Caco-2 (cell line): ENCODE results near the gene LIN37. TPM values are rescaled to one million over a fixed set of nuclear protein-coding genes. Genes with fewer than 3 reads are reported as not detected.
A peak's percentile ranks its signal among the peaks of the same experiment; 100 is the strongest.

ENCODE experiments used
- BruUV-seq: library from RNA; stranded (reverse); fragments of 400-500 nt; replicated peaks from 2 replicates; lab custom pipeline; 2021; lab: Mats Ljungman, UMichigan
- CTCF ChIA-PET: fragments of 300-600 bp; sonication (Branson Sonifier 250); formaldehyde crosslinking; loops from one replicate; lab custom pipeline; 2022; ENCODE audit warnings: antibody characterized with exemption; lab: Charles Lee
- POLR2A ChIA-PET: fragments of 300-600 bp; sonication (Branson Sonifier 250); formaldehyde crosslinking; loops from one replicate; lab custom pipeline; 2022; ENCODE audit warnings: antibody characterized with exemption; lab: Charles Lee
- DNase-seq, 2 experiments: peaks; one replicate each; pipeline versions ENCODE4 v3.0.0 to v3.0.0-alpha.2; 2020 to 2022
- H3K27me3 ChIP-seq: replicated peaks from 2 replicates; pipeline ENCODE4 v1.6.0; 2011; ENCODE audit warnings: low read length; ENCODE audit not compliant: control insufficient read depth, insufficient read depth
- H3K36me3 ChIP-seq: 2 replicates; pipeline ENCODE4 v1.5.1; 2011; ENCODE audit warnings: low read length; ENCODE audit not compliant: control insufficient read depth, insufficient read depth
- H3K4me1 ChIP-seq: fragments of 250-450 bp; sonication (Bioruptor Pico); 2 replicates; pipeline ENCODE4 v1.5.1; 2020; ENCODE audit warnings: mild to moderate bottlenecking
- H3K4me3 ChIP-seq: 2 replicates; pipeline ENCODE4 v1.5.1; 2011; ENCODE audit warnings: low read depth, mild to moderate bottlenecking, control low read depth, low read length
- H3K9me3 ChIP-seq: fragments of 250-450 bp; sonication (Bioruptor Pico); 2 replicates; pipeline ENCODE4 v1.5.1; 2020; ENCODE audit warnings: mild to moderate bottlenecking, moderate library complexity
- H3K27ac Mint-ChIP-seq: one replicate; pipeline ENCODE4 v1.8.0; 2022; ENCODE audit warnings: mixed read lengths; ENCODE audit not compliant: unreplicated experiment
- H3K27me3 Mint-ChIP-seq: one replicate; pipeline ENCODE4 v1.8.0; 2022; ENCODE audit warnings: mixed read lengths; ENCODE audit not compliant: insufficient read depth, unreplicated experiment
- H3K36me3 Mint-ChIP-seq: one replicate; pipeline ENCODE4 v1.8.0; 2022; ENCODE audit warnings: mild to moderate bottlenecking, mixed read lengths; ENCODE audit not compliant: insufficient read depth, unreplicated experiment
- H3K4me1 Mint-ChIP-seq: one replicate; pipeline ENCODE4 v1.8.0; 2022; ENCODE audit warnings: low read depth, mixed read lengths; ENCODE audit not compliant: unreplicated experiment
- H3K4me3 Mint-ChIP-seq: one replicate; pipeline ENCODE4 v1.8.0; 2022; ENCODE audit warnings: mild to moderate bottlenecking, moderate library complexity, mixed read lengths; ENCODE audit not compliant: unreplicated experiment
- H3K9me3 Mint-ChIP-seq: one replicate; pipeline ENCODE4 v1.8.0; 2022; ENCODE audit warnings: mixed read lengths; ENCODE audit not compliant: unreplicated experiment
- CTCF ChIP-seq, 2 experiments: fragments of 200-600 bp in 1 of 2; IDR thresholded peaks; 1 replicate in 1 of 2; 2 replicates in 1 of 2; pipeline versions ENCODE4 v1.5.1 to v1.8.0; 2011 to 2022; ENCODE audit warnings: antibody characterized with exemption in 1 of 2, control low read depth in 1 of 2, inconsistent platforms in 1 of 2, low read depth in 1 of 2, low read length in 1 of 2, mild to moderate bottlenecking in 1 of 2, moderate library complexity in 1 of 2; ENCODE audit not compliant: insufficient read depth in 1 of 2, severe bottlenecking in 1 of 2, unreplicated experiment in 1 of 2
- intact Hi-C: fragments of 100-400 bp; cut with micrococcal nuclease; formaldehyde crosslinking; loops from one replicate; pipeline ENCODE4 v1.10.0; 2022; ENCODE audit not compliant: unreplicated experiment
- total RNA-seq: library from RNA; stranded (reverse); gene quantifications from 2 replicates; pipeline ENCODE4 v1.2.3, GENCODE V29; 2022

The LIN37 gene
- total RNA-seq, 1 experiment from 2014 or later, result 10.2 TPM

- Mint-ChIP-seq H3K27me3 (no peaks in the 10 kb centered on the region), H3K9me3 (no peaks in the 10 kb centered on the region), H3K27ac (peak overlapping the region; percentile 87), H3K4me1 (peaks cover 11% of the 10 kb centered on the region), H3K4me3 (peak overlapping the region; percentile 97), H3K36me3 (peaks cover 75% of the 10 kb centered on the region)
- TF ChIP-seq CTCF (IDR thresholded peaks at IDR 0.05; ENCODE audit: insufficient read depth in 1 of 2, low read depth in 1 of 2, low read length in 1 of 2, severe bottlenecking in 1 of 2, unreplicated experiment in 1 of 2), result peak; percentile 22 to 45
- Histone ChIP-seq H3K27me3 (no peaks in the 10 kb centered on the region), H3K4me1 (peaks cover 8% of the 10 kb centered on the region; the same call in 1 of the 2 replicates), H3K9me3 (no peaks in the 10 kb centered on the region), H3K4me3 (peak overlapping the region; percentile 58), H3K36me3 (peaks cover 8% of the 10 kb centered on the region; the same call in 1 of the 2 replicates)
- no TSS peak for BruUV-seq
- intact Hi-C loops, result loop anchor here (1.0 to 2.0 kb wide), 2 partner anchors 23 to 48 kb away; no protein-coding TSS in a partner anchor
- CTCF ChIA-PET, result interaction anchor here (0.5 to 1.2 kb wide), 14 partner anchors 8 to 477 kb away, joined by 3 to 13 read pairs (median 4); partner anchors contain the start of gene LIN37
- DNase-seq, result peak; percentile 99
- POLR2A ChIA-PET, result interaction anchor here (0.6 to 1.2 kb wide), 9 partner anchors 8 to 191 kb away, joined by 3 to 7 read pairs (median 4); partner anchors contain the start of genes COX6B1 and LIN37
Measured at GRCh38 chr19:35740423-35741202, 7.8 kb upstream of the LIN37 start.

GRCh38 chr19:35741203-35741515 is 7.2 kb upstream of the LIN37 start:
- Histone ChIP-seq H3K4me3 (peak overlapping the region; percentile 58), H3K4me1 (peaks cover 8% of the 10 kb centered on the region; the same call in 1 of the 2 replicates), H3K36me3 (peaks cover 8% of the 10 kb centered on the region; the same call in 1 of the 2 replicates), H3K27me3 (no peaks in the 10 kb centered on the region), H3K9me3 (no peaks in the 10 kb centered on the region)
- H3K36me3 Mint-ChIP-seq, result peaks cover 73% of the 10 kb centered on the region
- ChIA-PET CTCF (interaction anchor here (0.5 to 1.2 kb wide), 11 partner anchors 15 to 477 kb away, joined by 3 to 13 read pairs (median 5); no protein-coding TSS in a partner anchor), POLR2A (interaction anchor here (0.6 to 1.2 kb wide), 7 partner anchors 11 to 190 kb away, joined by 3 to 7 read pairs (median 4); partner anchors contain the start of gene COX6B1)
- intact Hi-C loops, result loop anchor here (2.0 kb wide), 1 partner anchor 48 kb away; no protein-coding TSS in a partner anchor
- peak in 1 of 2 experiments; percentile 14 for TF ChIP-seq CTCF (IDR thresholded peaks at IDR 0.05; ENCODE audit: insufficient read depth in 1 of 2, low read depth in 1 of 2, low read length in 1 of 2, severe bottlenecking in 1 of 2, unreplicated experiment in 1 of 2)
- peaks cover 11% of the 10 kb centered on the region for H3K4me1 Mint-ChIP-seq
- no peak for DNase-seq
- peak overlapping the region; percentile 87 for H3K27ac Mint-ChIP-seq
- peak overlapping the region; percentile 97 for H3K4me3 Mint-ChIP-seq
- no peaks in the 10 kb centered on the region for H3K27me3 Mint-ChIP-seq
- BruUV-seq, result no TSS peak
- no peaks in the 10 kb centered on the region for H3K9me3 Mint-ChIP-seq

- no peaks in the 10 kb centered on the region for H3K9me3 ChIP-seq
- BruUV-seq, result no TSS peak
- no peak for DNase-seq
- H3K4me1 ChIP-seq, result peaks cover 8% of the 10 kb centered on the region; the same call in 1 of the 2 replicates
- Mint-ChIP-seq H3K27ac (peak within 1 kb of the TSS; percentile 87), H3K36me3 (peaks cover 64% of the 10 kb centered on the region), H3K4me3 (peak within 1 kb of the TSS; percentile 97), H3K27me3 (no peaks in the 10 kb centered on the region), H3K9me3 (no peaks in the 10 kb centered on the region), H3K4me1 (peaks cover 11% of the 10 kb centered on the region)
- TF ChIP-seq CTCF (IDR thresholded peaks at IDR 0.05; ENCODE audit: insufficient read depth in 1 of 2, low read depth in 1 of 2, low read length in 1 of 2, severe bottlenecking in 1 of 2, unreplicated experiment in 1 of 2), result no peak
- ChIA-PET CTCF (no interaction called here), POLR2A (no interaction called here)
- H3K36me3 ChIP-seq, result peaks cover 6% of the 10 kb centered on the region; the same call in 1 of the 2 replicates
- peak within 1 kb of the TSS; percentile 58 for H3K4me3 ChIP-seq
- intact Hi-C loops, result no loop called here
- H3K27me3 ChIP-seq, result no peaks in the 10 kb centered on the region
Measured at GRCh38 chr19:35742121-35742724, 6.2 kb upstream of the LIN37 start, which contains the start of gene IGFLR1. Gene IGFLR1, minus strand, starts transcription at chr19:35742452. Its CDS starts 1,272 bp downstream, at chr19:35741180.
